ENCODE measurements around the gene WBP11.

- no peak for TF ChIP-seq CTCF (IDR thresholded peaks at IDR 0.05)
- no peak for TF ChIP-seq EP300 (IDR thresholded peaks at IDR 0.05)
- no peak for TF ChIP-seq POLR2AphosphoS5 (IDR thresholded peaks at IDR 0.05)
Observed at GRCh38 chr12:14827043-14827442, 23.8 kb upstream of the WBP11 start.
